HepG2 (cell line): ENCODE measurements around the gene LSM14B. TPM values are rescaled to one million over a fixed set of nuclear protein-coding genes. Genes with fewer than 3 reads are reported as not detected.

Source experiments
- EHMT2 ChIP-seq: fragments of 200-600 bp; sonication (generic); IDR thresholded peaks from 2 replicates; pipeline ENCODE4 v1.7.0; 2017; ENCODE audit warnings: antibody characterized with exemption, low read depth, low read length, borderline replicate concordance
- FOXK1 ChIP-seq: sonication (generic); formaldehyde crosslinking; IDR thresholded peaks from 2 replicates; pipeline ENCODE4 v1.4.0; 2020; ENCODE audit warnings: low read depth, missing genetic modification reagents, borderline replicate concordance
- POLR2G ChIP-seq: fragments of 200-400 bp; formaldehyde crosslinking; IDR thresholded peaks from 2 replicates; pipeline ENCODE4 v1.6.1; 2018; ENCODE audit warnings: mild to moderate bottlenecking, low read depth, low read length, moderate library complexity
- RNF2 ChIP-seq: fragments of 450-650 bp; conservative IDR thresholded peaks from 2 replicates; pipeline ENCODE4 v1.6.1; 2016; ENCODE audit warnings: low read depth
- SIX1 ChIP-seq: sonication (generic); formaldehyde crosslinking; IDR thresholded peaks from 2 replicates; pipeline ENCODE4 v1.4.0; 2020; ENCODE audit warnings: missing genetic modification reagents, borderline replicate concordance
- SIX4 ChIP-seq: sonication (generic); formaldehyde crosslinking; IDR thresholded peaks from 2 replicates; pipeline ENCODE4 v1.4.0; 2020; ENCODE audit warnings: missing genetic modification reagents
- SOX5 ChIP-seq: IDR thresholded peaks from 2 replicates; pipeline ENCODE4 v1.6.1; 2016; ENCODE audit warnings: borderline replicate concordance
- XBP1 ChIP-seq: sonication (generic); formaldehyde crosslinking; IDR thresholded peaks from 2 replicates; pipeline ENCODE4 v1.5.0; 2020; ENCODE audit warnings: missing genetic modification reagents
- YEATS4 ChIP-seq: sonication (generic); formaldehyde crosslinking; IDR thresholded peaks from 2 replicates; pipeline ENCODE4 v1.4.0; 2020; ENCODE audit warnings: missing genetic modification reagents, borderline replicate concordance
- ZFYVE20 ChIP-seq: sonication (generic); formaldehyde crosslinking; IDR thresholded peaks from 2 replicates; pipeline ENCODE4 v1.8.0; 2023; ENCODE audit warnings: low read depth, mild to moderate bottlenecking, moderate library complexity, missing genetic modification reagents, borderline replicate concordance
- ZNF101 ChIP-seq: sonication (generic); formaldehyde crosslinking; IDR thresholded peaks from 2 replicates; pipeline ENCODE4 v1.4.0; 2020; ENCODE audit warnings: mild to moderate bottlenecking, low read depth, missing genetic modification reagents, borderline replicate concordance
- ZNF30 ChIP-seq: sonication (generic); formaldehyde crosslinking; IDR thresholded peaks from 2 replicates; pipeline ENCODE4 v1.5.0; 2020; ENCODE audit warnings: mild to moderate bottlenecking, missing genetic modification reagents
- ZNF343 ChIP-seq: sonication (generic); formaldehyde crosslinking; IDR thresholded peaks from 2 replicates; pipeline ENCODE4 v1.4.0; 2020; ENCODE audit warnings: mild to moderate bottlenecking, missing genetic modification reagents
- ZNF354B ChIP-seq: sonication (generic); formaldehyde crosslinking; IDR thresholded peaks from 2 replicates; pipeline ENCODE4 v1.8.0; 2022; ENCODE audit warnings: mild to moderate bottlenecking, missing genetic modification reagents
- ZNF451 ChIP-seq: sonication (generic); formaldehyde crosslinking; IDR thresholded peaks from 2 replicates; pipeline ENCODE4 v1.5.0; 2020; ENCODE audit warnings: mild to moderate bottlenecking, missing genetic modification reagents
- ZNF672 ChIP-seq: sonication (generic); formaldehyde crosslinking; IDR thresholded peaks from 2 replicates; pipeline ENCODE4 v1.8.1; 2022; ENCODE audit warnings: missing genetic modification reagents
- ZNF878 ChIP-seq: sonication (generic); formaldehyde crosslinking; IDR thresholded peaks from 2 replicates; pipeline ENCODE4 v1.8.1; 2023; ENCODE audit warnings: mild to moderate bottlenecking, missing genetic modification reagents, moderate library complexity
- ZZZ3 ChIP-seq: sonication (generic); formaldehyde crosslinking; IDR thresholded peaks from 2 replicates; pipeline ENCODE4 v1.4.0; 2020; ENCODE audit warnings: missing genetic modification reagents, mild to moderate bottlenecking, borderline replicate concordance
- polyA plus RNA-seq, 8 experiments: library from polyadenylated mRNA; depleted of rRNA in 3 of 8; stranded (reverse) in 7 of 8; unstranded in 1 of 8; fragments of >200 nt; fragmentation: Illumina TruSeq in 4 of 8; extraction: Trizol in 4 of 8; gene quantifications; 2 replicates each; pipeline versions ENCODE4 v1.2.1 to v1.2.3, GENCODE V29; 2011 to 2016; ENCODE audit warnings: low read depth in 4 of 8, missing spikeins in 1 of 8, mixed read lengths in 1 of 8; ENCODE audit not compliant: insufficient read depth in 1 of 8
- total RNA-seq, 5 experiments: library from RNA; depleted of rRNA; stranded (reverse); fragments of >200 nt; fragmentation: Illumina TruSeq; extraction: Trizol; gene quantifications; 2 replicates each; pipeline ENCODE4 v1.2.3, GENCODE V29; 2016; ENCODE audit warnings: low read depth in 1 of 5
- TF ChIP-seq, protein P1 (sequence below): sonication (generic); formaldehyde crosslinking; IDR thresholded peaks from 2 replicates; pipeline ENCODE4 v1.5.1; 2020; ENCODE audit warnings: missing genetic modification reagents, mild to moderate bottlenecking, borderline replicate concordance
- TF ChIP-seq, protein P2 (sequence below): sonication (generic); formaldehyde crosslinking; IDR thresholded peaks from 2 replicates; pipeline ENCODE4 v1.8.0; 2022; ENCODE audit warnings: mild to moderate bottlenecking, missing genetic modification reagents
- TF ChIP-seq, protein P3 (sequence below): sonication (generic); formaldehyde crosslinking; IDR thresholded peaks from 2 replicates; pipeline ENCODE4 v1.5.0; 2020; ENCODE audit warnings: missing genetic modification reagents, mild to moderate bottlenecking, borderline replicate concordance
- TF ChIP-seq, protein P4 (sequence below): sonication (generic); formaldehyde crosslinking; IDR thresholded peaks from 2 replicates; pipeline ENCODE4 v1.5.1; 2020; ENCODE audit warnings: mild to moderate bottlenecking, missing genetic modification reagents, moderate library complexity

Gene LSM14B
- total and polyA plus RNA-seq, 2 of the 13 experiments (the other 11 are each of a cell fraction or from before 2014, with no cell fraction given), result 43.3 to 79.2 TPM

DNA sequence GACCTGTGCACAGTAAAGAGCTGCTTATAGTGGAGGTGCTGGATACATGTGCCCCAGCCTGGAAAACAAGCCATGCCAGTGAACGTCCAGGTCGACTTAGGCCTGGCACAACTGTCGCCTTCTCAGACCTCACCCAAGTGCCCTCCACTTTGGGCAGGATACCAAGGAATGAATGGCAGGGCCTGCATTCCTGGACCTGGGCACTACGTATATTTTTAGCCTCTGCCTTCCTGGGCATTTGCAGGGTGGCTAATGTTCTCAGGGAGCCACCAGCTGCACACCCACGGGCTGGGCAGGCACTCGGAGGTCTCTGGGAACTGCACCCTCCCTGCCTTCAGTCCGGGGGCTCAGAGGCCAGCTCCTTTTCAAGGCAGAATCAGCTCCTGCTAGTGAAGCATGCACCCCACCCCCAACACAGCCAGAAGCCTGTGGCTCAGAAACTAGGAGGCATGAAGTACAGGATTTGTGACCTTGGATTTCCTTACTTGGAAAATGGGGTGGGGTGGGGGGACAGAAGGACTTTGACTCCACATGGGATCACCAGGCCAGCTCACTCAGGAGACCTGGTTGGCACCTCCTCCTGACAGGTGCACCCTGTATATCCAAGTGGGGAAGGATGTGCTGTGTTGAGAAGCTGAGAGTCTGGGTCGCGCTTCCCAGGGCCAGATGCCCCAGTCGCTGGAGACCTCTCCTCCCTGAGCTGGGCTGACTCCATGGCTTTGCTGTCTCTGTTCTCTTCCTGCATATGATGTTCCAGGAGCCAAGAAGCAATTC, 2.5 kb upstream of the LSM14B start (continued):
- TF ChIP-seq, protein P1, sequence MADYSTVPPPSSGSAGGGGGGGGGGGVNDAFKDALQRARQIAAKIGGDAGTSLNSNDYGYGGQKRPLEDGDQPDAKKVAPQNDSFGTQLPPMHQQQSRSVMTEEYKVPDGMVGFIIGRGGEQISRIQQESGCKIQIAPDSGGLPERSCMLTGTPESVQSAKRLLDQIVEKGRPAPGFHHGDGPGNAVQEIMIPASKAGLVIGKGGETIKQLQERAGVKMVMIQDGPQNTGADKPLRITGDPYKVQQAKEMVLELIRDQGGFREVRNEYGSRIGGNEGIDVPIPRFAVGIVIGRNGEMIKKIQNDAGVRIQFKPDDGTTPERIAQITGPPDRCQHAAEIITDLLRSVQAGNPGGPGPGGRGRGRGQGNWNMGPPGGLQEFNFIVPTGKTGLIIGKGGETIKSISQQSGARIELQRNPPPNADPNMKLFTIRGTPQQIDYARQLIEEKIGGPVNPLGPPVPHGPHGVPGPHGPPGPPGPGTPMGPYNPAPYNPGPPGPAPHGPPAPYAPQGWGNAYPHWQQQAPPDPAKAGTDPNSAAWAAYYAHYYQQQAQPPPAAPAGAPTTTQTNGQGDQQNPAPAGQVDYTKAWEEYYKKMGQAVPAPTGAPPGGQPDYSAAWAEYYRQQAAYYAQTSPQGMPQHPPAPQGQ (CRISPR knock-in tag), result peak; percentile 78; the same call in 1 of the 2 replicates
- TF ChIP-seq SIX4 (no peak), ZNF101 (CRISPR knock-in tag) (no peak), YEATS4 (peak; percentile 64; the same call in 1 of the 2 replicates), ZFYVE20 (CRISPR knock-in tag) (no peak), FOXK1 (CRISPR knock-in tag) (0 out of 2 replicates have a peak, but pooled peaks have one; percentile 49), SOX5 (CRISPR knock-in tag) (peak; percentile 46; the same call in 1 of the 2 replicates), EHMT2 (0 out of 2 replicates have a peak, but pooled peaks have one; percentile 23), XBP1 (no peak), POLR2G (no peak; the same call in none of the 2 replicates), ZNF30 (CRISPR knock-in tag) (no peak), ZZZ3 (no peak), ZNF354B (CRISPR knock-in tag) (no peak), ZNF878 (CRISPR knock-in tag) (no peak), ZNF672 (no peak), ZNF343 (CRISPR knock-in tag) (peak; percentile 56; the same call in 1 of the 2 replicates), SIX1 (CRISPR knock-in tag) (0 out of 2 replicates have a peak, but pooled peaks have one; percentile 8), RNF2 (peak; percentile 51; the same call in 1 of the 2 replicates), ZNF451 (CRISPR knock-in tag) (no peak)
- TF ChIP-seq, protein P2, sequence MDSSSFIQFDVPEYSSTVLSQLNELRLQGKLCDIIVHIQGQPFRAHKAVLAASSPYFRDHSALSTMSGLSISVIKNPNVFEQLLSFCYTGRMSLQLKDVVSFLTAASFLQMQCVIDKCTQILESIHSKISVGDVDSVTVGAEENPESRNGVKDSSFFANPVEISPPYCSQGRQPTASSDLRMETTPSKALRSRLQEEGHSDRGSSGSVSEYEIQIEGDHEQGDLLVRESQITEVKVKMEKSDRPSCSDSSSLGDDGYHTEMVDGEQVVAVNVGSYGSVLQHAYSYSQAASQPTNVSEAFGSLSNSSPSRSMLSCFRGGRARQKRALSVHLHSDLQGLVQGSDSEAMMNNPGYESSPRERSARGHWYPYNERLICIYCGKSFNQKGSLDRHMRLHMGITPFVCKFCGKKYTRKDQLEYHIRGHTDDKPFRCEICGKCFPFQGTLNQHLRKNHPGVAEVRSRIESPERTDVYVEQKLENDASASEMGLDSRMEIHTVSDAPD (CRISPR knock-in tag), result no peak
- TF ChIP-seq, protein P3, sequence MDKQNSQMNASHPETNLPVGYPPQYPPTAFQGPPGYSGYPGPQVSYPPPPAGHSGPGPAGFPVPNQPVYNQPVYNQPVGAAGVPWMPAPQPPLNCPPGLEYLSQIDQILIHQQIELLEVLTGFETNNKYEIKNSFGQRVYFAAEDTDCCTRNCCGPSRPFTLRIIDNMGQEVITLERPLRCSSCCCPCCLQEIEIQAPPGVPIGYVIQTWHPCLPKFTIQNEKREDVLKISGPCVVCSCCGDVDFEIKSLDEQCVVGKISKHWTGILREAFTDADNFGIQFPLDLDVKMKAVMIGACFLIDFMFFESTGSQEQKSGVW, result no peak
- TF ChIP-seq, protein P4, sequence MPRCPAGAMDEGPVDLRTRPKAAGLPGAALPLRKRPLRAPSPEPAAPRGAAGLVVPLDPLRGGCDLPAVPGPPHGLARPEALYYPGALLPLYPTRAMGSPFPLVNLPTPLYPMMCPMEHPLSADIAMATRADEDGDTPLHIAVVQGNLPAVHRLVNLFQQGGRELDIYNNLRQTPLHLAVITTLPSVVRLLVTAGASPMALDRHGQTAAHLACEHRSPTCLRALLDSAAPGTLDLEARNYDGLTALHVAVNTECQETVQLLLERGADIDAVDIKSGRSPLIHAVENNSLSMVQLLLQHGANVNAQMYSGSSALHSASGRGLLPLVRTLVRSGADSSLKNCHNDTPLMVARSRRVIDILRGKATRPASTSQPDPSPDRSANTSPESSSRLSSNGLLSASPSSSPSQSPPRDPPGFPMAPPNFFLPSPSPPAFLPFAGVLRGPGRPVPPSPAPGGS (CRISPR knock-in tag), result peak; percentile 74; the same call in 1 of the 2 replicates
